Measurements from ENCODE around the gene CHST5. TPM values are rescaled to one million over a fixed set of nuclear protein-coding genes. Genes with fewer than 3 reads are reported as not detected.
"Not testable (repeated sequence)": the region's sequence is repeated elsewhere in the genome, so short reads cannot be mapped to it uniquely, and the experiment has no call there.

CHST5 gene
- total RNA-seq, 6 experiments from 2014 or later, result not detected

GRCh38 chr16:75501359-75501758, 34.5 kb downstream of the CHST5 start:
- TF ChIP-seq POLR2A (IDR thresholded peaks at IDR 0.05), result no peak
- no peak for TF ChIP-seq CTCF (IDR thresholded peaks at IDR 0.05)
- Histone ChIP-seq H3K9me3 (no peaks in the 10 kb centered on the region), H3K36me3 (no peaks in the 10 kb centered on the region), H3K27ac (no peak overlapping the region), H3K4me1 (no peaks in the 10 kb centered on the region), H3K27me3 (no peaks in the 10 kb centered on the region), H3K4me3 (no peak overlapping the region)
- 80% methylated on average over 5 of the region's 5 CpGs for WGBS (ENCODE audit: insufficient coverage, low coverage, low lambda C conversion rate, missing lambda C conversion rate)
- ATAC-seq, result no peak
- intact Hi-C loops (cut with DNase I), result no loop called here
- no peak for DNase-seq

- intact Hi-C loops (cut with DNase I); H3K4me3 ChIP-seq; H3K4me1 ChIP-seq; H3K36me3 ChIP-seq; H3K27me3 ChIP-seq; H3K27ac ChIP-seq; H3K9me3 ChIP-seq: not testable (repeated sequence)
- WGBS (ENCODE audit: insufficient coverage, low coverage, low lambda C conversion rate, missing lambda C conversion rate), result 22% methylated on average over 3 of the region's 13 CpGs
- ATAC-seq (peak; percentile 58 to 76 (median 69)), DNase-seq (peak; percentile 54 to 68 (median 64))
These were observed 37.1 kb downstream of the CHST5 start for GRCh38 chr16:75498605-75499322.

GRCh38 chr16:75497558-75497957, 38.4 kb downstream of the CHST5 start:
- no peaks in the 10 kb centered on the region for H3K9me3 ChIP-seq
- intact Hi-C loops (cut with DNase I), result no loop called here
- no peak overlapping the region for H3K4me3 ChIP-seq
- no peaks in the 10 kb centered on the region for H3K4me1 ChIP-seq
- no peak for ATAC-seq
- H3K27me3 ChIP-seq, result no peaks in the 10 kb centered on the region
- no peak for DNase-seq
- TF ChIP-seq POLR2A (IDR thresholded peaks at IDR 0.05) (no peak), CTCF (IDR thresholded peaks at IDR 0.05) (no peak)
- WGBS (ENCODE audit: insufficient coverage, low coverage, low lambda C conversion rate, missing lambda C conversion rate), result 71% methylated on average over 4 of the region's 4 CpGs
- H3K27ac ChIP-seq, result no peak overlapping the region
- no peaks in the 10 kb centered on the region for H3K36me3 ChIP-seq

GRCh38 chr16:75495076-75495674, 40.7 kb downstream of the CHST5 start, which contains the start of gene CHST6:
CHST6 (minus strand) TSS chr16:75495441; CDS start chr16:75479828, 15,613 bp downstream.
- ATAC-seq (peak; percentile 60 to 74 (median 72)), DNase-seq (peak in 1 of 3 donors; percentile 46)
- TF ChIP-seq POLR2A (IDR thresholded peaks at IDR 0.05) (no peak), CTCF (IDR thresholded peaks at IDR 0.05) (no peak)
- intact Hi-C loops (cut with DNase I), result no loop called here
- Histone ChIP-seq H3K27me3 (no peaks in the 10 kb centered on the region), H3K4me3 (peak within 1 kb of the TSS; percentile 5 to 10 (median 9)), H3K36me3 (no peaks in the 10 kb centered on the region), H3K27ac (no peak within 1 kb of the TSS), H3K9me3 (no peaks in the 10 kb centered on the region), H3K4me1 (no peaks in the 10 kb centered on the region)
- WGBS (ENCODE audit: insufficient coverage, low coverage, low lambda C conversion rate, missing lambda C conversion rate), result 0% methylated on average over 1 of the region's 43 CpGs

- no peak overlapping the region for H3K27ac ChIP-seq
- H3K4me3 ChIP-seq, result peak overlapping the region; percentile 5 to 10 (median 9)
- 15% methylated on average over 9 of the region's 26 CpGs for WGBS (ENCODE audit: insufficient coverage, low coverage, low lambda C conversion rate, missing lambda C conversion rate)
- intact Hi-C loops (cut with DNase I), result no loop called here
- ATAC-seq, result peak in 2 of 4 donors; percentile 8 to 17
- TF ChIP-seq POLR2A (IDR thresholded peaks at IDR 0.05), result no peak
- TF ChIP-seq CTCF (IDR thresholded peaks at IDR 0.05), result no peak
- H3K27me3 ChIP-seq, result no peaks in the 10 kb centered on the region
- DNase-seq, result no peak
- H3K4me1 ChIP-seq, result no peaks in the 10 kb centered on the region
- H3K9me3 ChIP-seq, result no peaks in the 10 kb centered on the region
- no peaks in the 10 kb centered on the region for H3K36me3 ChIP-seq
These were observed 41.2 kb downstream of the CHST5 start for GRCh38 chr16:75494661-75495075.
